ENCODE results near the gene HORMAD2. TPM values are rescaled to one million over a fixed set of nuclear protein-coding genes. Genes with fewer than 3 reads are reported as not detected.

HORMAD2 gene
- polyA plus RNA-seq, 6 donors from 2014 or later, result not detected

DNA sequence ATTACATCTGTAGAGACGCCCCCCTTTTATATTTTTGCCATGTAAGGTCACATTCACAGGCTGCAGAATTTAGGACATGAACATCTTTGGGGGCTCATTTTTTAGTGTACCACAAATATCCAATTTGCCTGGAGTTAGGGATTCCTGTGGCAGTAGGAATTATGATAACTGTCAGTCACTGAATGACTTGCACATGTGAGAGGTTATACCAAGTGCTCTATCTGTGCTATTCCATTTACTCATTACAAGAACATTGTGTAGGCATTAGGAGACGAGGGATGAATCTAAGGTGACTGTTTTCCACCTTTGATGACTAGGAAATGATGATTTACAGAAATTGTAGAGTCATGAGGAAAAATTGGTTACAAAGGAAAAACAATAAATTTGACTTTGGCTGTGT is 87.0 kb downstream of the HORMAD2 start:
- no peaks in the 10 kb centered on the region for H3K4me1 Mint-ChIP-seq
- no peak for ATAC-seq (ENCODE audit: low read depth in 2 of 2)
- no peak for DNase-seq
- no peak overlapping the region for H3K27ac Mint-ChIP-seq
- no peak overlapping the region for H3K4me3 Mint-ChIP-seq
- H3K36me3 Mint-ChIP-seq, result no peaks in the 10 kb centered on the region
- H3K27me3 Mint-ChIP-seq, result peaks cover 6 to 10% (median 7%) of the 10 kb centered on the region in 3 donors
- H3K9me3 Mint-ChIP-seq, result no peaks in the 10 kb centered on the region

DNA sequence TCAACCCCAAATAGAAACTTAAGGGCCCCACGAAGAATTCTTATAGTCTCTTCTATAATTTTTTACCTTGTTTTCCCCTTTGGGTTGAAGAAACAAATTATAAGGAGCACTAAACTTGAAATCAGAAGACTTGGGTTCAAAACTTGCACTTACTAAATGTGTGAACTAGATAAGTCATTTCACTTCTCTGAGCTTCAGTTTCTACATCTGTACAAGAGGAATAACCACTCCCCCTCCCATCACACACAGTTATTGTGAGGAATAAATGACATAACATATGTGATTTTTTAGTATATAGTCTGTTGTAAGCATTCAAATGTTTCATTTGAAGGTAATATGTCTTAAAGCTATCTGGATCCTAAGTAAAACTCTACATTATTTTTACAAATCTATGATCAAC is 87.5 kb downstream of the HORMAD2 start:
- no peak for ATAC-seq (ENCODE audit: low read depth in 2 of 2)
- Mint-ChIP-seq H3K4me3 (no peak overlapping the region), H3K27ac (no peak overlapping the region), H3K36me3 (no peaks in the 10 kb centered on the region), H3K4me1 (no peaks in the 10 kb centered on the region), H3K27me3 (peaks cover 6 to 12% (median 7%) of the 10 kb centered on the region in 3 donors), H3K9me3 (no peaks in the 10 kb centered on the region)
- DNase-seq, result no peak

DNA sequence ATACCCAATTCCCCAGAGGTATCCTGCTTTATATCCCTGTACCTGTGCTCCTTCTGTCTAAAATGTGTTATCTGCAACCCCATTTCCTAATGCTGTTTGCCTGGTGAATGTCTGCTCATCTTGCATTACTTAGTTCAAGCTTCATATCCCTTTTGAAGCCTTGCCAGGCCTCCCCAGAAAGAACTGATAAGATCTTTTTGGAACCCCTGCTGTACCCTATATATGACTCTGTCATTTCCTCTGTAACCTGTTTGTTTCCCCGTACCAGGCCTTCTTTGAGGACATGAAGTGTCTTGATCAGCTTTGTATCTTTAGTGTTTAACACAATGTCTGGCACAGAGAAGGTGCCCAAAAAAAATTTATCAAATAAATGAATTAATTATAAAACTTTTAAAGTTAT is 88.7 kb downstream of the HORMAD2 start:
- no peak overlapping the region for H3K27ac Mint-ChIP-seq
- no peaks in the 10 kb centered on the region for H3K4me1 Mint-ChIP-seq
- H3K27me3 Mint-ChIP-seq, result peaks cover 6 to 20% (median 7%) of the 10 kb centered on the region in 3 donors
- no peaks in the 10 kb centered on the region for H3K36me3 Mint-ChIP-seq
- H3K9me3 Mint-ChIP-seq, result no peaks in the 10 kb centered on the region
- H3K4me3 Mint-ChIP-seq, result no peak overlapping the region
- no peak for DNase-seq
- ATAC-seq (ENCODE audit: low read depth in 2 of 2), result no peak

DNA sequence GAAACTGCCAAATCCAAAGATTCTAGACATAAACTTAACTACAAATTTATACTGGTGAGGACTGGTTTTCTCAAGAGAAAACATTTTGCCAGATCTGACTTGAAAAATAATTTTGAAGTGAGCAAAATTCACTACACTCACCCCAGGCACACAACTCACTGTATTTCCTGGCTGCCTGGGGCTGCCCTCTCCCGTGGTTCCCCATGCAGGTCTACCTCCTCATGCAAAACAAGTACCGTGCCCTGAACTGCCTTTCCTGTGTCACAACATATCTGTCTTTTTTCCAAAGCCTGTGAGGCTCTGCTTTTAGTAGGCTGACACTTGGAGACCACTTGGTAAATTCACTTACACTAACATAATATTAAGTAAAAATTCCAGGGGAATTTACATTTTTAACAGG is 89.9 kb downstream of the HORMAD2 start:
- ATAC-seq (ENCODE audit: low read depth in 2 of 2) (no peak), DNase-seq (no peak)
- no peak overlapping the region for H3K4me3 Mint-ChIP-seq
- H3K36me3 Mint-ChIP-seq, result no peaks in the 10 kb centered on the region
- peaks cover 2 to 20% (median 2%) of the 10 kb centered on the region in 3 donors for H3K27me3 Mint-ChIP-seq
- H3K9me3 Mint-ChIP-seq, result no peaks in the 10 kb centered on the region
- H3K4me1 Mint-ChIP-seq, result no peaks in the 10 kb centered on the region
- H3K27ac Mint-ChIP-seq, result no peak overlapping the region

DNA sequence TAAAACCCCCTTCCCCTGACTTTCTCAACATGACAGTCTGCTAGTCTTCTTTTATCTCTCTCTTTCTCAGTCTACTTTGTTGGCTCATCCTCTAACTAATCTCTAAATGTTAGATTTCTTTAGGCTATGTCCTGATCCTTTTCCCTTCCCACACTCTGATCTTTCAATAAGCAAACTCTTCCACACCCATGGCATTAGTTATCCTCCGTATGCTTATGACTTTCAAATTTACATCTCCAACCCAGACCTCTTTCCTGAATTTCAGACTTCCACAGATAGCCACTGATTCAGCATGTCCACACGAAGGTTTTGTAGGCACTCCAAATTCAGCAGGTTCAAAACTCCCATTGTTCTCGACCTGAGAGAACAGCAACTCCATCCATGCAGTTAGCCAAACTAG is 90.7 kb downstream of the HORMAD2 start:
- Mint-ChIP-seq H3K4me1 (no peaks in the 10 kb centered on the region), H3K36me3 (no peaks in the 10 kb centered on the region), H3K9me3 (no peaks in the 10 kb centered on the region), H3K27ac (no peak overlapping the region), H3K4me3 (no peak overlapping the region), H3K27me3 (peaks cover 0 to 20% (median 0%) of the 10 kb centered on the region in 3 donors)
- ATAC-seq (ENCODE audit: low read depth in 2 of 2), result no peak
- DNase-seq, result no peak

DNA sequence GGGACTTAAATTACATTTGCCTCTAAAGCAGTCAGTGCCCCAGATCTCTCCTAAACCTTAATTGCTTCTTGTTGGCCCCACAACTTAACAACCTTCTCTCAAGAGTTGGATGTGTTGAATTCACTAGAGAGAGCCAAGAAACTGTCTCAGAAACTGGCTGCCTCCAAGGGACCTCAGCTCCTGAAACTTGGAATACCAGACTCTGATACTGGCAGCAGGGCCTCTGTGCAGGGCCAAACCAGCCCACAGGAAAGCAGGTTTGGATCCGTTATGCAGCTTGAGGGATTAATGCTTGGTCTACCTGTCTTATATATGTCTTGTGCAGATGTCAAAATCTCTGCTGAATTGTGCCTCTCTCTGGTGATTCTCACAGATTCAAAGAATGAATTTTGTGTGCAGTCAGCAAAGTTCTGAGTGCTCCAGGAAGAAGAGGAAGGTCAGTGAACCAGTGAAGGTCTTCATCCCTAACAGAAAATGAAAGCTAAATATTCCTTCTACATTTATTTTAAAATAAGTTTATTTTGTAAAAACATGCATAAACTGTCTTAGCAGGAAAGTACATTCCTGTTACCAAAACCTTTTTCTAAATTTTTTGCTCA is 95.5 kb downstream of the HORMAD2 start:
- H3K27me3 Mint-ChIP-seq, result peaks cover 0 to 11% (median 0%) of the 10 kb centered on the region in 3 donors
- no peak for DNase-seq
- H3K36me3 Mint-ChIP-seq, result no peaks in the 10 kb centered on the region
- no peak overlapping the region for H3K4me3 Mint-ChIP-seq
- H3K27ac Mint-ChIP-seq, result no peak overlapping the region
- no peak for ATAC-seq (ENCODE audit: low read depth in 2 of 2)
- H3K4me1 Mint-ChIP-seq, result no peaks in the 10 kb centered on the region
- no peaks in the 10 kb centered on the region for H3K9me3 Mint-ChIP-seq

DNA sequence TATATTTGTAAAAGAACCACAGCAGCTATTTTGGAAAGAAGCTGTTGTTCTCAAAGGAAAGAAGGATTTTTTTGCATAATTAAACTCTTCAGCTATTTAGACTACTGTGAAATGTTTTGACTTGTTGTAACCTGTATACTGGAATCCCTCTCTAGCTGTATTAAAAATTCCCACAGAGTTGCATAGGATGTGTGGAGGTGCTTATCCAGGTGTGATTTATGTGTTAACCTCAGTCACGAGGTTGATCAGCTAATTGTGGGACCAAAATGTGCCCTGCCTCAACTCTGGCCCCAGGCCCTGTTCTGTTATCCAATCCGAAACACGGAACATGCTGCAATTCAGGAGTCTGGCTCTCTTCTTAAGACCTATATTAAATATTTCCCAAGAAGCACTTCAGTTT is 96.2 kb downstream of the HORMAD2 start:
- Mint-ChIP-seq H3K27ac (no peak overlapping the region), H3K4me1 (no peaks in the 10 kb centered on the region), H3K36me3 (no peaks in the 10 kb centered on the region), H3K4me3 (no peak overlapping the region), H3K27me3 (peaks cover 0 to 16% (median 4%) of the 10 kb centered on the region in 3 donors), H3K9me3 (no peaks in the 10 kb centered on the region)
- no peak for ATAC-seq (ENCODE audit: low read depth in 2 of 2)
- no peak for DNase-seq

DNA sequence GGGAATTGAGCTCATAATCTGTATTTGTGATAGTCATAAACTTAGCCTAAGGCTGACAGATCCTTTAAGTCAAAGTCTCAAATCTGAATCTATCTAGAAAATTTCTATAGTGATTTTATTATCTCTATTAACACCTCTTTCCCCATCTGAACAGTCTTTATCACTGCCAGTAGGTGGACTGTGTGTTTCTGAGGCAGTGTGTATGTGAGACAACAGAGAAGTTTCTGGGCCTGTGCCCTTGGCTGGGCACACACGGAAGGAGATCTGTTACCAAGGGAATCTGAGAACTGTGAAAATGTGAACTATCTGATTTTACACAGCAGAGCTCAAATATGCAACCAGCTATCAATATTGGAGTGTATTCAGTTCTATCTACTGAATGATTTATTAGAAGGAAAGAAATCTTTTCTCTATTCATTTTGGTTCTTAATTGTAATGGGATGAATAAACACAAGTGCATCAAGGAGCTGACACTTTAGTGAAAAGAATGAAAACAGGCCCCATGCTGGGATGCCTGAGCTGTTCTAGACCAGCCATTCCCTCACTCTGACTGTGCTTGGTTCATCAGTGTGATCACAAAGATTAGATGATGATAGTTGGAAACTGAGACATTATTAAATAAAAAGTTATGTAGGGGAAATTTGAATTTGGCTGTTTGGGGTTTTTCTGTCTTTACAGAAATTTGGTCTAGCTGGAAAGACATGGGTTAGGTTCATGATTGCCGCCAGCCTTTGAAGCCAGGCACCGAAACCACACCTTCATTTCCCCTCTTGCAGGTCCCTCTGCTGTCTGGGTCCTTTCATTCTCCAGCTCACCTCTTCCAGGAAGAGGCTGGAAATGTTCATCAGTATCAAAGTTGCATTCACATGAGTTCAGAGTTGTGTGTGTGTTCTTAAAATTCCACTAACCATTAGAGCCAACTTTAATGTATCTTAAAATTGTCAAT is 98.2 kb downstream of the HORMAD2 start:
- Mint-ChIP-seq H3K4me3 (no peak overlapping the region), H3K36me3 (no peaks in the 10 kb centered on the region), H3K4me1 (no peaks in the 10 kb centered on the region), H3K9me3 (no peaks in the 10 kb centered on the region), H3K27ac (no peak overlapping the region), H3K27me3 (peaks cover 4 to 9% (median 7%) of the 10 kb centered on the region in 3 donors)
- DNase-seq, result no peak
- ATAC-seq (ENCODE audit: low read depth in 2 of 2), result no peak

DNA sequence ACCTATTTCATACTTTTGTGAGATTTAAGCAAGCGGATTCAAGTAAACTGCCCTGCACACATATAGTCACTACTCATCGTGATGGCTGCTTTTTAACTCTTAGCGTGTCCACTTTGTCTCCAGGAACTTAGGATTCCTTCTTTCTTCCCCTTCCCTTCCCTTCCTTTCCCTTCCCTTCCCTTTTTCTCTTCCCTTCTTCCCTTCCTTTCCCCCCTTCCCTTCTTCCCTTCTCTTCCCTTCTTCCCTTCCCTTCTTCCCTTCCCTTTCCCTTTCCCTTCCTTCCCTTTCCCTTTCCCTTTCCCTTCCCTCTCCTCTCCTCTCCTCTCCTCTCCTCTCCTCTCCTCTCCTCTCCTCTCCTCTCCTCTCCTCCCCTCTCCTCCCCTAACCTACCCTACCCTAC is 100.4 kb downstream of the HORMAD2 start:
- no peak overlapping the region for H3K27ac Mint-ChIP-seq
- H3K4me1 Mint-ChIP-seq, result no peaks in the 10 kb centered on the region
- DNase-seq (no peak), ATAC-seq (ENCODE audit: low read depth in 2 of 2) (no peak)
- no peaks in the 10 kb centered on the region for H3K36me3 Mint-ChIP-seq
- no peaks in the 10 kb centered on the region for H3K9me3 Mint-ChIP-seq
- peaks cover 4 to 7% (median 7%) of the 10 kb centered on the region in 3 donors for H3K27me3 Mint-ChIP-seq
- no peak overlapping the region for H3K4me3 Mint-ChIP-seq

DNA sequence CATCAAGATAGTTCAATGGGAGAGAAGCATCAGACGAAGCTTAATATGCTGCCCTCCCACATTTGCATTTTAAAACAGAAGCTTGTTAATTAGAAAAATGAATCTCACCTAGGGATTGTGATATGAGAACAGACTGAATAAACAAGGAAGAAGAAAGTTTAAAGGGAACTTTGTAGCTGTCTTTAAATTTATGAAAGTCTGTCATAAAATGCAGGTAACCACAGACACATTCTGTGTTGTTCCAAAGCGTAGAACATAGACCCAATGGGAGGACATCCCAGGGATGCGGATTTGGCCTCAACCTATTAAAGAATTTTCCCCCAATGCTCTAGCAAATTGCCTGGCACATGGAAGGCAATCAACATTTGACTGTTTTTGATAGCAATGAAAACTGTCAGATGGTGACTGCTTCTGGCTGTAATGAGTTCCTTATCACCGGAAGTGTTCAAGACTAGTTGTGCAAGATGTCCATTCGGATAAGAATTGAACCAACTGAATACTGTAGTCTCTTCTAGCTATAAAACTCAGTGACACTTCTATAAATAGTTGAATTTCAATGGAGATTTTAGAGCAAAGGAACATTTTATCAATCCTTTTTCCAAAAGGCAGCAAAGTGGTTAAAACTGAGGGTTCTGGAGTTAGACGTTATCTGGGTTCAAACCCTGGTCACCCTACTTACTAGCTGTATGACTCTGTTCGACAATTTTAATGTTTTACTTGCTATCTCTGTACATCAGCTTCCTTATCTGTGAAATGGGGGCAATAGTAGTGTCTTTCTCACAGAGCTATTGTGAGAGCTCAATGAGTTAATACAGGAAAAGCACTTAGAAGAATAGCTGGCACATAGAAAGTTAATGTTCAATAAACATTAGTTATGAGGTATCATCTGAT is 101.4 kb downstream of the HORMAD2 start:
- peaks cover 4 to 7% (median 7%) of the 10 kb centered on the region in 3 donors for H3K27me3 Mint-ChIP-seq
- H3K27ac Mint-ChIP-seq, result no peak overlapping the region
- no peak overlapping the region for H3K4me3 Mint-ChIP-seq
- ATAC-seq (ENCODE audit: low read depth in 2 of 2), result no peak
- H3K9me3 Mint-ChIP-seq, result no peaks in the 10 kb centered on the region
- no peak for DNase-seq
- H3K36me3 Mint-ChIP-seq, result no peaks in the 10 kb centered on the region
- peaks cover 0 to 5% (median 0%) of the 10 kb centered on the region in 3 donors for H3K4me1 Mint-ChIP-seq

DNA sequence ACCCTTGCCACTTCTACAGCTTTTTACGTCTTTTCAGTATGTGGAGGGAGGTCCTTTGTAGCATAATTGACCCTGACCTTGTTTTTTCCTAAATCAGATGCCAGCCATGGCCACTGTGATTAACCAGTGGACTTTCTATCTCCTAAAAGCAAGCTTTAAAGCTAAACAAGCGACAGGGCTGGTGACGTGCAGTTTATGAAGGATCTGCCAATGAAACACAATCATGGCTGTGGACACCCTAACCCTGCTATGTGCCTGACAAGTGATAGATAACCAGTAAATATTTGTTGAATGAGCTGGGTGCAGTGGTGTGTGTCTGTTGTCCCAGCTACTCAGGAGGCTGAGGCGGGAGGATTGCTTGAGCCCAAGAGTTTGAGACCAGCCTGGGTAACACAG is 102.1 kb downstream of the HORMAD2 start:
- H3K4me3 Mint-ChIP-seq, result no peak overlapping the region
- no peak overlapping the region for H3K27ac Mint-ChIP-seq
- H3K36me3 Mint-ChIP-seq, result no peaks in the 10 kb centered on the region

DNA sequence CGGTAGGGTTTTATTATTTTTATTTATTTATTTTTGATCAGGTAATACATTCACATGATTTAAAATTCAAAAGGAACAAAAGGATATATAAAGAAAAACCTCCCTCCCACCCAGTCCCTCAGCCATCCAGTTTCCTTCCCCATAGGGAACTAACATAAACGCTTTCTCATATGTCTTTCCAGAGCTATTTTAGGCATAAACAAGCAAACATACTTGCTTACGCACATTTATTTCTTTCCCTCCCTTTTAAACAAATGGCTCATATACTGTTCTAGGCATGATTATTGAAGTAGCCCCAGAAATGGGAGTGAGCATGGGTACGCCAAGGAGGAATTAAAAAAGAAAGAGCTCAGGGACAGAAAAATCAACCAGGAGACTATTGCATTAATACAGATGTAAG is 102.6 kb downstream of the HORMAD2 start:
- no peak for DNase-seq
- no peak overlapping the region for H3K27ac Mint-ChIP-seq
- no peak overlapping the region for H3K4me3 Mint-ChIP-seq
- peaks cover 0 to 5% (median 0%) of the 10 kb centered on the region in 3 donors for H3K4me1 Mint-ChIP-seq
- H3K36me3 Mint-ChIP-seq, result no peaks in the 10 kb centered on the region
- no peaks in the 10 kb centered on the region for H3K9me3 Mint-ChIP-seq
- no peak for ATAC-seq (ENCODE audit: low read depth in 2 of 2)
- H3K27me3 Mint-ChIP-seq, result peaks cover 4 to 7% (median 7%) of the 10 kb centered on the region in 3 donors

More for the DNA sequence above, 102.1 kb downstream of the HORMAD2 start:
- ATAC-seq (ENCODE audit: low read depth in 2 of 2), result no peak
- peaks cover 4 to 7% (median 7%) of the 10 kb centered on the region in 3 donors for H3K27me3 Mint-ChIP-seq
- peaks cover 0 to 5% (median 0%) of the 10 kb centered on the region in 3 donors for H3K4me1 Mint-ChIP-seq
- no peak for DNase-seq
- H3K9me3 Mint-ChIP-seq, result no peaks in the 10 kb centered on the region

DNA sequence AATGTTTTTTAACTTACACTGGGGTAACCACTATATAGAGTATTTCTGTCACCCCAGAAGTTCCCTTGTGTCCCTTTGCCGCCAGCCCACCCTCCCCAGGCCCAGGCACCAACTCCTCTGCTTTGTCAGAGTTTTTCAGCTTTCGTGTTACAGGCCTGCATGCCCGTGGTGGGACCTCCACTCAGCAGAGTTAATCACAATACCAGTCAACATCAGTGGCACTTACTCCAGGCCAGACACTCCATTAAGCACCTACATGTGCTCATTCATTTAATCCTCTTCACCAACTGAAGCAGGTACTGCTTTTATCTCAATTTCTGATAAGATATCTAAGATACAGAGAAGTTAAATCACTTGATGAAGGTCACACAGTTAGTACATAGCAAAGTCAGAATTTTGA is 103.0 kb downstream of the HORMAD2 start:
- DNase-seq (no peak), ATAC-seq (ENCODE audit: low read depth in 2 of 2) (no peak)
- peaks cover 4 to 7% (median 7%) of the 10 kb centered on the region in 3 donors for H3K27me3 Mint-ChIP-seq
- H3K4me3 Mint-ChIP-seq, result no peak overlapping the region
- H3K4me1 Mint-ChIP-seq, result peaks cover 0 to 5% (median 0%) of the 10 kb centered on the region in 3 donors
- no peak overlapping the region for H3K27ac Mint-ChIP-seq
- H3K9me3 Mint-ChIP-seq, result no peaks in the 10 kb centered on the region
- H3K36me3 Mint-ChIP-seq, result no peaks in the 10 kb centered on the region

Measured in naive B cell (primary cell).